Mammary microvascular endothelial cell (primary cell): ENCODE results near the gene CYTL1. TPM values are rescaled to one million over a fixed set of nuclear protein-coding genes. Genes with fewer than 3 reads are reported as not detected.

ENCODE experiments used
- total RNA-seq: library from RNA; depleted of rRNA; stranded (reverse); fragments of >200 nt; gene quantifications from 2 replicates; pipeline ENCODE4 v1.2.3, GENCODE V29; 2015

Gene CYTL1
- 118 and 121 TPM in 2 replicates for total RNA-seq

GRCh38 chr4:5019274-5019673, at the start of gene CYTL1:
Gene CYTL1, minus strand, starts transcription at chr4:5019458. Its CDS starts 13 bp downstream, at chr4:5019445.

GRCh38 chr4:5051278-5052203, 32.3 kb upstream of the CYTL1 start, which contains the start of gene STK32B:
Gene STK32B, plus strand, starts transcription at chr4:5051480.

Other genes with a start within 250 kb of the CYTL1 start
- 14.8 and 21.0 TPM in 2 replicates for gene MSX1, start 159.8 kb downstream of the CYTL1 start, total RNA-seq
- gene STK32B, start 32.0 kb upstream of the CYTL1 start, total RNA-seq, result 13.7 and 15.4 TPM in 2 replicates